ENCODE results near the gene KHDRBS2. TPM values are rescaled to one million over a fixed set of nuclear protein-coding genes. Genes with fewer than 3 reads are reported as not detected.

KHDRBS2 gene
- total RNA-seq, 1 donor from 2014 or later: 0.17 TPM

DNA sequence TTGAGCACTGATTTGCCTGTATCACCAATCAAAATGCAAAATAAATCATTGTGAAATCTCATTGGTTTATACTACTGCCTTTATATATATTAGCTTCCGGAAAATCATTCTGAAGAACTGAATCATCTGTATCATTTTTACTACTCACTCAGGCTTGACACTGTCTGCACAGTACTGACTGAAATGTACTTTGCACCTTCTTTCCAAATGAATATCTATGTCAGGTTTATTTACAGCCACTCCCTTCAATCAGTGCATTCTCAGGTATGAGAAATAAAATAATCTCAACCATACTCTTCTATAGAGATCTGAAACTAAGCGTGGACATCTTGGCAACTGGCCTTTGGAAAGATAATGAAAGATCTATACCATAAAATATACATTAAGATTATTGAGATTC is 2.7 kb downstream of the KHDRBS2 start:
- Histone ChIP-seq H3K27me3 (ENCODE audit: control insufficient read depth, insufficient read depth, low read length) (peaks cover 15% of the 10 kb centered on the region), H3K36me3 (ENCODE audit: control insufficient read depth, insufficient read depth, low read length) (no peaks in the 10 kb centered on the region), H3K4me3 (ENCODE audit: low read depth, low read length) (no peak overlapping the region)
- TF ChIP-seq, protein P1, sequence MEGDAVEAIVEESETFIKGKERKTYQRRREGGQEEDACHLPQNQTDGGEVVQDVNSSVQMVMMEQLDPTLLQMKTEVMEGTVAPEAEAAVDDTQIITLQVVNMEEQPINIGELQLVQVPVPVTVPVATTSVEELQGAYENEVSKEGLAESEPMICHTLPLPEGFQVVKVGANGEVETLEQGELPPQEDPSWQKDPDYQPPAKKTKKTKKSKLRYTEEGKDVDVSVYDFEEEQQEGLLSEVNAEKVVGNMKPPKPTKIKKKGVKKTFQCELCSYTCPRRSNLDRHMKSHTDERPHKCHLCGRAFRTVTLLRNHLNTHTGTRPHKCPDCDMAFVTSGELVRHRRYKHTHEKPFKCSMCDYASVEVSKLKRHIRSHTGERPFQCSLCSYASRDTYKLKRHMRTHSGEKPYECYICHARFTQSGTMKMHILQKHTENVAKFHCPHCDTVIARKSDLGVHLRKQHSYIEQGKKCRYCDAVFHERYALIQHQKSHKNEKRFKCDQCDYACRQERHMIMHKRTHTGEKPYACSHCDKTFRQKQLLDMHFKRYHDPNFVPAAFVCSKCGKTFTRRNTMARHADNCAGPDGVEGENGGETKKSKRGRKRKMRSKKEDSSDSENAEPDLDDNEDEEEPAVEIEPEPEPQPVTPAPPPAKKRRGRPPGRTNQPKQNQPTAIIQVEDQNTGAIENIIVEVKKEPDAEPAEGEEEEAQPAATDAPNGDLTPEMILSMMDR (IDR thresholded peaks at IDR 0.05; ENCODE audit: insufficient read depth, low read length, poor library complexity, severe bottlenecking): no peak
- DNase-seq (ENCODE audit: low read depth): no peak

- peaks cover under 1% of the 10 kb centered on the region for H3K27me3 ChIP-seq (ENCODE audit: control insufficient read depth, insufficient read depth, low read length)
- DNase-seq (ENCODE audit: low read depth): no peak
- H3K36me3 ChIP-seq (ENCODE audit: control insufficient read depth, insufficient read depth, low read length): no peaks in the 10 kb centered on the region
- no peak overlapping the region for H3K4me3 ChIP-seq (ENCODE audit: low read depth, low read length)
- TF ChIP-seq, protein P1 (IDR thresholded peaks at IDR 0.05; ENCODE audit: insufficient read depth, low read length, poor library complexity, severe bottlenecking): no peak
These were observed 5.9 kb downstream of the KHDRBS2 start for GRCh38 chr6:62280099-62280498.

DNA sequence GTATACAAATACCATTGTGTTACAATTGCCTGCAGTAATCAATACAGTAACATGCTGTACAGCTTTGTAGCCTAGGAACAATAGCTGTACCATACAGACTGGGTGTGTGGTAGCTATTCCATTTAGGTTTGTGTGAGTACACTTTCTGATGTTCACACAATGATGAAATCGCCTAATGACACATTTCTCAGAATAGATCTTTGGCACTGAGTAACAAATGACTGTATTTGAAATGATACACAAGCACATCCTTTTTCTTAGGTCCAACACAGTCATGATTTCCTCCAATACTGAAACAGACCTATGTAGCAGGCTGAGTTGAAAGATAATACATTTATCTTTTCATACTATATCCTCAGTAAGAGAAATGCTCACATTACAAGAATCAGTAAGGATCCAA is 13.9 kb downstream of the KHDRBS2 start:
- Histone ChIP-seq H3K27me3 (ENCODE audit: control insufficient read depth, insufficient read depth, low read length) (no peaks in the 10 kb centered on the region), H3K36me3 (ENCODE audit: control insufficient read depth, insufficient read depth, low read length) (no peaks in the 10 kb centered on the region), H3K4me3 (ENCODE audit: low read depth, low read length) (no peak overlapping the region)
- no peak for DNase-seq (ENCODE audit: low read depth)
- TF ChIP-seq, protein P1 (IDR thresholded peaks at IDR 0.05; ENCODE audit: insufficient read depth, low read length, poor library complexity, severe bottlenecking): no peak

DNA sequence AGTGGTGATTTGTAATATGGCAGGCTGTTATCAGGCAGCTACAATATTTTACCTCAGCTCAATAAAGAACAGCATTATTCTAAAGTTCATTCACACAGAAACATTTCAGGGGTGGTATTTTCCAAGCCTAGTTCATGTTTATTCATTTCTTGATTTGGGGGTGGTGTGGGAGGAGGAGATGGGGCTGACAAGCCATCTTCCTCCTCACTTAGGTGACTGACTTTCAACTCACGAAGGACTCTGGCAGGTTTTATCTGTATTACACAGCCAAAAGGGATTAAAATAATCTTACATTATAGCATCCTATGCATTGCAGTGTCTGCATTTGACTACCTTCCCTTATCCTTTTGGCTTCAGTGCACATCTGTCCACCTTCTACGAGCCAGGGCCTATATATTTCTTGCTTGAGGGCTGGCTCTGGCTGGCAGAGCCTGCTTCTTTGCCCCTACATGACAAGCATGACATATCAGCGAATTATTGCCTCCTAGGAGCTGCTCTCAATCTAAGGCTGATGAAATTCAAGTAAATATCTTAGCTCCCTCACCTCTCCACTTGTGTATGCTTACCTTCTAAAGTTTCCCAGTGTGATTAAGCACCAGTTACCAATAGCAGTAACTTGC is 20.0 kb downstream of the KHDRBS2 start:
- H3K27me3 ChIP-seq (ENCODE audit: control insufficient read depth, insufficient read depth, low read length): no peaks in the 10 kb centered on the region
- TF ChIP-seq, protein P1 (IDR thresholded peaks at IDR 0.05; ENCODE audit: insufficient read depth, low read length, poor library complexity, severe bottlenecking): no peak
- H3K36me3 ChIP-seq (ENCODE audit: control insufficient read depth, insufficient read depth, low read length): no peaks in the 10 kb centered on the region
- no peak overlapping the region for H3K4me3 ChIP-seq (ENCODE audit: low read depth, low read length)
- DNase-seq (ENCODE audit: low read depth): no peak

DNA sequence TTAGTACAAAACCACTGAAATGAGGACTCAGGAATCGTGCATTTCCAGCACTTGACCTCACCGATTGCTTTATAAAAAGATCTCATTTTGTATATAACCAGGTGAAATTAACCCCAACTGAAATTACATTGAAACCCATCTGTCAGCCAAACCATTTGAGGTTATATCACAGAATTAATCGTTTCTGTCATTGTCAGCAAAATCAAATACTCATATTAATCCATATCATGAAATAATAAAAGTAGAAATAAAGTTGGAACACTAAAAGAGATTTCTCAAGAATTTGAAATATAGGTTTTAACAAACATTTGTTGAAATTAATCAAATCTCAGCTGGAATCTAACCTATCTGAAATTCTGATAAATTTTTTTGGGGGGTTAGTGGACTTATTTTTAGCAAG is 23.7 kb downstream of the KHDRBS2 start:
- TF ChIP-seq, protein P1 (IDR thresholded peaks at IDR 0.05; ENCODE audit: insufficient read depth, low read length, poor library complexity, severe bottlenecking): no peak

DNA sequence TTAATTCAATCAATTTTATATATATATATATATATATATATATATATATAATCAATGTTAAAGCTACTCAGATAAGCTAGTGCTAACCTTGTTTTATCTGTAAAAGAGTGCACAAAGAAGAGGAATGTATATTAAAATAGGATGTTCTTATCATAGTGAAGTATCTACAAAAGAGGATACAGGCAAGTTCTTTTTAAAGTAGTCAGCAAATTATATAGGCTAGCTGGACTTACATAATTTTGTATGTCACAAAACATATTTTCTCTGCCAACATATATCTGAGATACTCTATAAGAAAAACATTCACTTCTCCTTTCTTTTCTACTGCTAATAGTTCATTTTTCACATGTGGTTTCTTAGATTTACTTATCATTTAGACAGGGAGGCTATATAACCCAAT is 39.9 kb downstream of the KHDRBS2 start:
- Histone ChIP-seq H3K4me3 (ENCODE audit: low read depth, low read length) (no peak overlapping the region), H3K27me3 (ENCODE audit: control insufficient read depth, insufficient read depth, low read length) (no peaks in the 10 kb centered on the region), H3K36me3 (ENCODE audit: control insufficient read depth, insufficient read depth, low read length) (no peaks in the 10 kb centered on the region)
- DNase-seq (ENCODE audit: low read depth): no peak
- TF ChIP-seq, protein P1 (IDR thresholded peaks at IDR 0.05; ENCODE audit: insufficient read depth, low read length, poor library complexity, severe bottlenecking): no peak

More for the DNA sequence above, 23.7 kb downstream of the KHDRBS2 start:
- Histone ChIP-seq H3K36me3 (ENCODE audit: control insufficient read depth, insufficient read depth, low read length) (no peaks in the 10 kb centered on the region), H3K27me3 (ENCODE audit: control insufficient read depth, insufficient read depth, low read length) (no peaks in the 10 kb centered on the region), H3K4me3 (ENCODE audit: low read depth, low read length) (no peak overlapping the region)
- DNase-seq (ENCODE audit: low read depth): no peak
